BE2C (cell line): Measurements from ENCODE around the gene NFU1.
A peak's percentile ranks its signal among the peaks of the same experiment; 100 is the strongest.

Experiments used
- DNase-seq: peaks from one replicate; pipeline ENCODE4 v3.0.0-alpha.2; 2020
- H3K27me3 ChIP-seq: fragments of 250-450 bp; sonication (Bioruptor Pico); 2 replicates; pipeline ENCODE4 v1.5.1; 2020; ENCODE audit warnings: mild to moderate bottlenecking
- H3K36me3 ChIP-seq: fragments of 250-450 bp; sonication (Bioruptor Pico); 2 replicates; pipeline ENCODE4 v1.5.1; 2020; ENCODE audit warnings: mild to moderate bottlenecking
- H3K4me1 ChIP-seq: fragments of 250-450 bp; sonication (Bioruptor Pico); 2 replicates; pipeline ENCODE4 v1.5.1; 2020
- H3K4me3 ChIP-seq: 2 replicates; pipeline ENCODE4 v1.5.1; 2011; ENCODE audit warnings: low read depth, low read length
- H3K9me3 ChIP-seq: fragments of 250-450 bp; sonication (Bioruptor Pico); 2 replicates; pipeline ENCODE4 v1.5.1; 2020
- CTCF ChIP-seq: IDR thresholded peaks from 2 replicates; pipeline ENCODE4 v1.5.1; 2012; ENCODE audit warnings: mild to moderate bottlenecking, low read depth, low read length

NFU1 gene

GRCh38 chr2:69387770-69388481 is 49.3 kb downstream of the NFU1 start:
- H3K9me3 ChIP-seq, result no peaks in the 10 kb centered on the region
- TF ChIP-seq CTCF, result no peak
- H3K36me3 ChIP-seq, result no peaks in the 10 kb centered on the region
- no peaks in the 10 kb centered on the region for H3K4me1 ChIP-seq
- no peaks in the 10 kb centered on the region for H3K27me3 ChIP-seq
- peak overlapping the region; percentile 60 for H3K4me3 ChIP-seq
- no peak for DNase-seq

- peak; percentile 88 for DNase-seq
- Histone ChIP-seq H3K4me3 (peak within 1 kb of the TSS; percentile 65), H3K9me3 (no peaks in the 10 kb centered on the region), H3K27me3 (no peaks in the 10 kb centered on the region), H3K4me1 (no peaks in the 10 kb centered on the region), H3K36me3 (no peaks in the 10 kb centered on the region)
- no peak for TF ChIP-seq CTCF
Observed at GRCh38 chr2:69386789-69387734, 50.2 kb downstream of the NFU1 start, which contains the start of gene GFPT1. Gene GFPT1, minus strand, starts transcription at chr2:69387227. Its CDS starts 156 bp downstream, at chr2:69387071.

GRCh38 chr2:69386360-69386759 is 50.9 kb downstream of the NFU1 start:
- Histone ChIP-seq H3K27me3 (no peaks in the 10 kb centered on the region), H3K36me3 (no peaks in the 10 kb centered on the region), H3K4me1 (no peaks in the 10 kb centered on the region), H3K9me3 (no peaks in the 10 kb centered on the region), H3K4me3 (peak overlapping the region; percentile 65)
- TF ChIP-seq CTCF, result no peak
- no peak for DNase-seq

DNA sequence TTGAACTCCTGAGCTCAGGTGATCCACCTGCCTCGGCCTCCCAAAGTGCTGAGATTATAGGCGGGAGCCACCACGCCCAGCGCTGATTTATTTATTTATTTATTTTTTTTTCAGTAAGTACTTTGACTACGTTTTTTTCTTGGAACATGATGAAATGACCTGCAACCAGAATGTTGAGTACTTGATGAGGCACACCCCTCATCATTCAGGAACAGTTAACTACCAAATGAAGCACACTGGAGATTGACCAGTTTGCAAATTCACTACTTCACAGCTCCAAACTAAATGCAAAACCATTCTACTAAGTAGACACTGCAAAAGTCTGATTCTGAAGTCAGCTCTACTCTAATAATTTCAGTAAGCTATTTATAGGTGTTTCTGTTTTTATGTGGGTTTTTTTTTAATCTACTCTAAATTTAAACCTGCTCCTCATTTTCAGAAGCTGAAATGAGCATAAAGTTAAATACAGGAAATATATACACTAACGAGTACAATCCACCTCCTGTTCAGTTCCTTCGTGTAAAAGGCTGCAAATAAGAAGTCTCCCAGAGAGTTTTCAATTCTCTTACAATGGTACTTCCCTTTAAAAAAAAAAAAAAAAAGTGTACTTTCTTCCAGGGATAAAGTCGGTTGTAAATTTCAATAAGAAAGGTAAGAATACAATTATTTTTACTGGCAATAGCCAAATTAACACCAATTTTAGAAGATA is 51.6 kb downstream of the NFU1 start:
- no peaks in the 10 kb centered on the region for H3K27me3 ChIP-seq
- DNase-seq, result no peak
- H3K4me1 ChIP-seq, result no peaks in the 10 kb centered on the region
- no peaks in the 10 kb centered on the region for H3K9me3 ChIP-seq
- peak overlapping the region; percentile 65 for H3K4me3 ChIP-seq
- no peak for TF ChIP-seq CTCF
- no peaks in the 10 kb centered on the region for H3K36me3 ChIP-seq

- TF ChIP-seq CTCF, result no peak
- no peaks in the 10 kb centered on the region for H3K4me1 ChIP-seq
- H3K36me3 ChIP-seq, result no peaks in the 10 kb centered on the region
- no peaks in the 10 kb centered on the region for H3K27me3 ChIP-seq
- DNase-seq, result no peak
- H3K9me3 ChIP-seq, result no peaks in the 10 kb centered on the region
- H3K4me3 ChIP-seq, result no peak overlapping the region
Observed at GRCh38 chr2:69384618-69385081, 52.6 kb downstream of the NFU1 start.
